Lower leg skin (tissue), 4 donors: ENCODE results near the gene CPPED1. TPM values are rescaled to one million over a fixed set of nuclear protein-coding genes. Genes with fewer than 3 reads are reported as not detected.

Experiments used
- DNase-seq, 2 donors: peaks; one replicate each; pipeline ENCODE4 v3.0.0-alpha.2; 2019; ENCODE audit warnings: low spot score in 2 of 2
- H3K4me3 ChIP-seq: fragments of 200-600 bp; sonication (generic); 2 replicates; pipeline ENCODE4 v1.5.1; 2017; ENCODE audit warnings: mild to moderate bottlenecking, low read depth; ENCODE audit not compliant: poor library complexity, severe bottlenecking
- POLR2A ChIP-seq, 2 donors: fragments of 450-650 bp; IDR thresholded peaks; one replicate each; pipeline ENCODE4 v1.6.1; 2016 to 2017; ENCODE audit warnings: antibody characterized with exemption in 2 of 2, mild to moderate bottlenecking in 1 of 2, moderate library complexity in 1 of 2
- WGBS, 2 donors: methylation state at CpG; one replicate each; pipeline ENCODE4 v1.1.5; 2018; 5-methylcytosine and 5-hydroxymethylcytosine counted together
- intact Hi-C: fragments of 100-400 bp; cut with DNase I; formaldehyde crosslinking; loops from one replicate; pipeline ENCODE4 v1.15.0; 2023; ENCODE audit warnings: low total_unique reads
- total RNA-seq, 4 donors: library from RNA; depleted of rRNA; stranded (reverse); fragments of >200 nt; gene quantifications; one replicate each; pipeline ENCODE4 v1.1.0, GENCODE V29; 2016
- TF ChIP-seq, protein P1 (sequence below), 3 donors: fragments of 450-650 bp; IDR thresholded peaks; one replicate each; pipeline ENCODE4 v1.5.1; 2016; ENCODE audit warnings: antibody characterized with exemption in 3 of 3, mild to moderate bottlenecking in 3 of 3, moderate library complexity in 2 of 3

Gene CPPED1
- total RNA-seq, 4 donors from 2014 or later: 5.4 to 11.6 (median 8.2) TPM

DNA sequence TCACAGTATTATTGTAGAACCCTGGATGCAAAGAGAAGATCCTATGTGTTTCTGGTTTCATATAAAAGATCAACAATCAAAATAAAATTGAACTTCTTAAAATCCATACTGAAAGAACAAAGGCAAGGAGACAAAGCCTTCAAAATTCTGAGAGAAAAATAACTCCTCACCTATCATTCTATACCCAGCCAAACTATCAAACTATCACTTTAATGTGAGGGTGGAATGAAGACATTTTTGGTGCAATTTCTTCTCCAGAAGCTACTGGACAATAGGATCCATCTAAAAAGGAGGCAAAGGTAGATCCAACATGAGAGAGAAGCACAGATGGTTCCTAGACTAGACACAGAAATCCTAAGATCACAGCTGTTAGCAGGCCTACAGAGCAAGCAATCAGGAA is 71.1 kb downstream of the CPPED1 start:
- no peak for DNase-seq
- TF ChIP-seq POLR2A (IDR thresholded peaks at IDR 0.05): no peak
- no peak overlapping the region for H3K4me3 ChIP-seq
- intact Hi-C loops: no loop called here

DNA sequence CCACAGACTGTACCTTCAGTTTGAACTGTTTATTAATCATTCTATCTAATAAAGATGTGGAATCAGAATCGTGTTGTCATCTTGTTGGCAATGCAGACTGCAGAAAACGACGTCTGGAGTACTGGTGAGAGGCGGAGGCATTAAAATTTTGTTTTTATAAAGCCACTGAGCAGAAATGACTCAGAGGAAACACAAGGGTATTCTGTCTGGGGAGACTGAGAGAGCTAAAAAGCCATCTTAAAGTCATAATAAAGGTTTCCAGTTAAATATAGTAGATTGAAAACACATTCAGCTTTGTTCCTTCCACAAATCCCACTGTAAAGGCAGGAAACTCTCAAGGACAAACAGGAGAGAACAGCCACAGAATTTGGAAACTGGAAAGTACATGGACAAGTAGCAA is 74.2 kb downstream of the CPPED1 start:
- 15 to 24% methylated on average over 4 of the region's 4 CpGs for WGBS, 2 donors
- no peak for TF ChIP-seq POLR2A (IDR thresholded peaks at IDR 0.05)
- DNase-seq: no peak
- no peak overlapping the region for H3K4me3 ChIP-seq
- intact Hi-C loops: no loop called here

DNA sequence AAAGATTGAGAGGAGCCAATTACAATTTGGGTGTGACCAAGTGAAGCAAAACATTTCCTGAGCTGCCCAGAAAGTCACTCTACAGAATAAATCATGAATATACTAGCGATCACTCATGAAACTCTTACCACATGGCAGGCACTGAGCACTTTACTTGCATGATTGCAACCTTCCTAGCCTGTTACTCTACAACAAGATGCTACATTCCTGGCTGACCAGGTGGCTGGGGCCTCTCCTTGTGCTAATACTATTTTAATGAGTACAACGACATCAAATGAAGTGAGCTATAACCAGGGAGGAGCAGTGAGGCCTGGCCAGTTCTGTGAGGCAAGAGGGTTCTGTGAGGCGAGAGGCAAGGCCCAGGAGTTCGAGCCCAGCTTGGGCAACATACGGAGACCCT is 75.2 kb downstream of the CPPED1 start:
- intact Hi-C loops: no loop called here
- no peak for DNase-seq
- WGBS, 2 donors: 75 to 81% methylated on average over 5 of the region's 5 CpGs
- no peak overlapping the region for H3K4me3 ChIP-seq
- TF ChIP-seq, protein P1, sequence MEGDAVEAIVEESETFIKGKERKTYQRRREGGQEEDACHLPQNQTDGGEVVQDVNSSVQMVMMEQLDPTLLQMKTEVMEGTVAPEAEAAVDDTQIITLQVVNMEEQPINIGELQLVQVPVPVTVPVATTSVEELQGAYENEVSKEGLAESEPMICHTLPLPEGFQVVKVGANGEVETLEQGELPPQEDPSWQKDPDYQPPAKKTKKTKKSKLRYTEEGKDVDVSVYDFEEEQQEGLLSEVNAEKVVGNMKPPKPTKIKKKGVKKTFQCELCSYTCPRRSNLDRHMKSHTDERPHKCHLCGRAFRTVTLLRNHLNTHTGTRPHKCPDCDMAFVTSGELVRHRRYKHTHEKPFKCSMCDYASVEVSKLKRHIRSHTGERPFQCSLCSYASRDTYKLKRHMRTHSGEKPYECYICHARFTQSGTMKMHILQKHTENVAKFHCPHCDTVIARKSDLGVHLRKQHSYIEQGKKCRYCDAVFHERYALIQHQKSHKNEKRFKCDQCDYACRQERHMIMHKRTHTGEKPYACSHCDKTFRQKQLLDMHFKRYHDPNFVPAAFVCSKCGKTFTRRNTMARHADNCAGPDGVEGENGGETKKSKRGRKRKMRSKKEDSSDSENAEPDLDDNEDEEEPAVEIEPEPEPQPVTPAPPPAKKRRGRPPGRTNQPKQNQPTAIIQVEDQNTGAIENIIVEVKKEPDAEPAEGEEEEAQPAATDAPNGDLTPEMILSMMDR (IDR thresholded peaks at IDR 0.05): no peak
- TF ChIP-seq POLR2A (IDR thresholded peaks at IDR 0.05): no peak

DNA sequence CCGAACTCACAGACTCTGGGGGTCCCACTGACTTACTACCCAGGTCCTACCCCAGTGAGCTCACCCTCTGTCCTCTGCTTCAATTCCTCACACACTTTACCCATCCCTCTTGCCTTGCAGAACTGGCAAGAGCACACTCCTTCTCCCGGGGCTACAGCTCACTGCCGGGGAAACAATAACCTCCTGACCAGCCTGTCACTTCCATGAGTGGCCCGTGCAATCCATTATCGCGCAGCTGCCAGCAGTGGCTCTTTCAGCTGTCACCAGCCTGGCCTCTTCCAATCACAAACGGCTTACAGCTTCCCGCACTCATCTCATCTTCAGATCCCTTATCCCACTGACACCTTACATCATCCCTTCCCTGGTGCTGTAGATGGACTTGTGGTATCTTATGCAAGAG is 79.5 kb downstream of the CPPED1 start:
- 90 to 93% methylated on average over 8 of the region's 8 CpGs for WGBS, 2 donors
- no peak for TF ChIP-seq POLR2A (IDR thresholded peaks at IDR 0.05)
- TF ChIP-seq, protein P1 (IDR thresholded peaks at IDR 0.05): no peak
- DNase-seq: no peak

DNA sequence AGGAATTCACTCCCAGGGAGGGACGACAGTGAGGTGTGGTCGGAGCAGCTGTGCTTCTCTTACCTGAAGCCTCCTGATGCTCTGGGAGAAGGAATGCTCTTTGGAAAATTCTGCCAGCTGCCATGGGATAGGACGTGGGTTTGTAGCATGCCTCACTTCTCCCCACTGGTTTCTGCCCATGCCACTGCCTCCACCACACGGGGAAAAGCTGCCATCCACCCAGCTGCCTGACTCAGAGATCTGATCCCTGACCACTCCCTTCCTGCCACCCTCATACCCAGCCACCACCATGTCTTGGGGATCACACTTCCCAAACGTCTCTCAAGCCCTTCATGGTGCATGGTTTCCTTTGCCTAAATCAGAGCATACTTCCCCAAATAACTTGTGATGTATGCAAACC is 80.0 kb downstream of the CPPED1 start:
- TF ChIP-seq, protein P1 (IDR thresholded peaks at IDR 0.05): no peak
- no peak for TF ChIP-seq POLR2A (IDR thresholded peaks at IDR 0.05)
- no peak overlapping the region for H3K4me3 ChIP-seq
- intact Hi-C loops: no loop called here
- DNase-seq: no peak
- 73 to 79% methylated on average over 5 of the region's 5 CpGs for WGBS, 2 donors

More for the DNA sequence above, 79.5 kb downstream of the CPPED1 start:
- H3K4me3 ChIP-seq: no peak overlapping the region
- intact Hi-C loops: no loop called here

DNA sequence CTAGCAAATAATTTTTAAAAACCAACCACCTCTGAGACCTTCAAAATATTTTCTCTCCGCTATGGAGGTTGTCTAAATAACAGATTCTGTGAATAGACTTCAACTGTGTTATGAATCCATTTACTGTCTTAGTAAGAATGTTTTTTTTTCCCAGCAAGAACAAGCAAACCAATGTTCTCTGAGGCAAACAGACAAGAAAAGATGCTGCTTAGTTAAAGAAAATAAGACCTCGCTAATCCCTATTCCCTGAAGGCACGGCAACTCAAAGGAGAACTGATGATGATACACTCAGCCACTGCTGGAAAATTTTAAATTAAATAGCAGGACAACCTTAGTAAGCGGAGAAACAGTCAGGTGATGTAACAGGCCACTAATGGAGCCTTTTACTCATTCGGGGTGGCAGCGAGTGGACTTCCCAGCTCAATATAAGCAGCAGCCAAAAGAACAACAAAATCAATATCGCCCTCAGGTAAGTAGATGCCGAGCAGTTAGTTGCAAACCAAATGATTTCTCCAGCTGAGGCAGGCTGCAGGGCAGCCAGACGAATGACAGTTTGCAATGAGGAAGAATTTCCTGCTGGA is 81.8 kb downstream of the CPPED1 start:
- WGBS, 2 donors: 76 to 89% methylated on average over 9 of the region's 9 CpGs
- intact Hi-C loops: no loop called here
- TF ChIP-seq, protein P1 (IDR thresholded peaks at IDR 0.05): no peak
- no peak for TF ChIP-seq POLR2A (IDR thresholded peaks at IDR 0.05)
- no peak overlapping the region for H3K4me3 ChIP-seq
- no peak for DNase-seq

DNA sequence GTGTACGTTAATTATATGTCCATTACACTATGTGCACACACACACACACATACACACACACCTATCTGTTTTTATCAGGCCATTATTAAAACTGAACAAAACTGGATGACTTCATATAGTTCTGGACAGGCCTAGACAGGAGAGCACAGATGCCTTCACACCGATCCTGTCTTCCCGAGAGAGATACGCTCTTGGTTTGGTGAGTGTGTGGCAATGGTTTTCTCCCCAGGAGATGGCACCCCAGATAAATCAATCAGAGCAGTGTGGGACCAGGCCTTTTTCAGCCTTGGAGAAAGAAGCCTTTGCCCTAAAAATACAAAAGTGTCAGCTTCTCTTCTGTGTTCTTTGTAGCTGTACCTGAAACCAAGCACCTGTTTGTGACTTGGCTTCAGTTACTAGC is 83.7 kb downstream of the CPPED1 start:
- DNase-seq: no peak
- intact Hi-C loops: loop anchor here (5.0 kb wide), 1 partner anchor 803 kb away; the partner anchor contains the start of gene GSPT1
- TF ChIP-seq POLR2A (IDR thresholded peaks at IDR 0.05): no peak
- TF ChIP-seq, protein P1 (IDR thresholded peaks at IDR 0.05): no peak
- H3K4me3 ChIP-seq: no peak overlapping the region
- WGBS, 2 donors: 62 to 72% methylated on average over 4 of the region's 4 CpGs
